Activated CD4-positive, alpha-beta T cell treated with anti-CD3 and anti-CD28 coated beads, Interleukin-2, amount 10 ng/mL, durations not matched to agents 7 days and 5 days (primary cell): ENCODE measurements around the gene KANTR. TPM values are rescaled to one million over a fixed set of nuclear protein-coding genes. Genes with fewer than 3 reads are reported as not detected.

Experiments
- CTCF ChIA-PET: fragments of 350-600 bp; sonication (Branson Sonifier 250); formaldehyde crosslinking; loops from one replicate; lab custom pipeline; 2021; ENCODE audit warnings: antibody characterized with exemption; lab: Charles Lee
- POLR2A ChIA-PET: fragments of 350-600 bp; sonication (Branson Sonifier 250); formaldehyde crosslinking; loops from one replicate; lab custom pipeline; 2021; ENCODE audit warnings: antibody characterized with exemption; lab: Charles Lee
- DNase-seq: peaks from one replicate; pipeline ENCODE4 v3.0.0-alpha.2; 2020
- H3K27ac Mint-ChIP-seq: one replicate; pipeline ENCODE4 v1.8.0; 2021; ENCODE audit warnings: mild to moderate bottlenecking, moderate library complexity, mixed read lengths
- H3K27me3 Mint-ChIP-seq: one replicate; pipeline ENCODE4 v1.8.0; 2021; ENCODE audit warnings: mixed read lengths
- H3K36me3 Mint-ChIP-seq: one replicate; pipeline ENCODE4 v1.8.0; 2021; ENCODE audit warnings: low read depth, mixed read lengths
- H3K4me1 Mint-ChIP-seq: one replicate; pipeline ENCODE4 v1.8.0; 2021; ENCODE audit warnings: mixed read lengths
- H3K4me3 Mint-ChIP-seq: one replicate; pipeline ENCODE4 v1.8.0; 2021; ENCODE audit warnings: mild to moderate bottlenecking, moderate library complexity, mixed read lengths
- H3K9me3 Mint-ChIP-seq: one replicate; pipeline ENCODE4 v1.8.0; 2021; ENCODE audit warnings: mixed read lengths
- total RNA-seq, 2 experiments: library from RNA; stranded (reverse); gene quantifications; one replicate each; pipeline ENCODE4 v1.2.3, GENCODE V29; 2021

Gene KANTR
- total RNA-seq, 2 experiments from 2014 or later, result 9.7 to 10.5 TPM

- DNase-seq, result no peak
- H3K27ac Mint-ChIP-seq, result no peak overlapping the region
- peaks cover 15% of the 10 kb centered on the region for H3K4me1 Mint-ChIP-seq
- H3K36me3 Mint-ChIP-seq, result peaks cover 6% of the 10 kb centered on the region
- H3K9me3 Mint-ChIP-seq, result no peaks in the 10 kb centered on the region
- H3K27me3 Mint-ChIP-seq, result no peaks in the 10 kb centered on the region
- H3K4me3 Mint-ChIP-seq, result no peak overlapping the region
- CTCF ChIA-PET, result no interaction called here
- POLR2A ChIA-PET, result no interaction called here
These were observed 22.2 kb downstream of the KANTR start for GRCh38 chrX:53116101-53116500.

GRCh38 chrX:53122013-53122412 lies 28.1 kb downstream of the KANTR start:
- H3K27me3 Mint-ChIP-seq, result no peaks in the 10 kb centered on the region
- no peak overlapping the region for H3K4me3 Mint-ChIP-seq
- H3K4me1 Mint-ChIP-seq, result peaks cover 6% of the 10 kb centered on the region
- ChIA-PET POLR2A (no interaction called here), CTCF (no interaction called here)
- DNase-seq, result no peak
- H3K9me3 Mint-ChIP-seq, result peaks cover 2% of the 10 kb centered on the region
- peaks cover 16% of the 10 kb centered on the region for H3K36me3 Mint-ChIP-seq
- no peak overlapping the region for H3K27ac Mint-ChIP-seq

- H3K4me1 Mint-ChIP-seq, result peaks cover 6% of the 10 kb centered on the region
- ChIA-PET CTCF (no interaction called here), POLR2A (no interaction called here)
- no peak overlapping the region for H3K27ac Mint-ChIP-seq
- no peak for DNase-seq
- H3K27me3 Mint-ChIP-seq, result no peaks in the 10 kb centered on the region
- H3K36me3 Mint-ChIP-seq, result peaks cover 11% of the 10 kb centered on the region
- no peak overlapping the region for H3K4me3 Mint-ChIP-seq
- H3K9me3 Mint-ChIP-seq, result peaks cover 2% of the 10 kb centered on the region
These were observed 31.6 kb downstream of the KANTR start for GRCh38 chrX:53125506-53125905.

- Mint-ChIP-seq H3K4me1 (peaks cover 6% of the 10 kb centered on the region), H3K4me3 (no peak overlapping the region), H3K27me3 (no peaks in the 10 kb centered on the region), H3K9me3 (peaks cover 2% of the 10 kb centered on the region), H3K27ac (no peak overlapping the region), H3K36me3 (peaks cover 11% of the 10 kb centered on the region)
- no peak for DNase-seq
- CTCF ChIA-PET, result no interaction called here
- POLR2A ChIA-PET, result no interaction called here
These were observed 32.4 kb downstream of the KANTR start for GRCh38 chrX:53126377-53126776.

- CTCF ChIA-PET, result no interaction called here
- no peak overlapping the region for H3K27ac Mint-ChIP-seq
- no peak overlapping the region for H3K4me3 Mint-ChIP-seq
- peaks cover 6% of the 10 kb centered on the region for H3K4me1 Mint-ChIP-seq
- H3K9me3 Mint-ChIP-seq, result peaks cover 2% of the 10 kb centered on the region
- no peaks in the 10 kb centered on the region for H3K27me3 Mint-ChIP-seq
- POLR2A ChIA-PET, result no interaction called here
- peaks cover 11% of the 10 kb centered on the region for H3K36me3 Mint-ChIP-seq
- DNase-seq, result no peak
These were observed 34.3 kb downstream of the KANTR start for GRCh38 chrX:53128097-53128749.

- Mint-ChIP-seq H3K4me1 (no peaks in the 10 kb centered on the region), H3K27ac (no peak overlapping the region), H3K27me3 (no peaks in the 10 kb centered on the region), H3K36me3 (no peaks in the 10 kb centered on the region), H3K9me3 (no peaks in the 10 kb centered on the region), H3K4me3 (no peak overlapping the region)
- ChIA-PET CTCF (no interaction called here), POLR2A (no interaction called here)
- DNase-seq, result no peak
These were observed 39.5 kb downstream of the KANTR start for GRCh38 chrX:53133400-53133799.

- Mint-ChIP-seq H3K27ac (no peak overlapping the region), H3K27me3 (no peaks in the 10 kb centered on the region), H3K4me1 (peaks cover 2% of the 10 kb centered on the region), H3K4me3 (no peak overlapping the region), H3K36me3 (no peaks in the 10 kb centered on the region), H3K9me3 (no peaks in the 10 kb centered on the region)
- ChIA-PET POLR2A (no interaction called here), CTCF (interaction anchor here (1.1 kb wide), 1 partner anchor 24 kb away, joined by 3 read pairs; no protein-coding TSS in a partner anchor)
- no peak for DNase-seq
These were observed 41.6 kb downstream of the KANTR start for GRCh38 chrX:53135581-53135980.

- H3K4me3 Mint-ChIP-seq, result no peak overlapping the region
These were observed 59.6 kb downstream of the KANTR start for GRCh38 chrX:53153581-53153980.

GRCh38 chrX:53155512-53156206 lies 61.7 kb downstream of the KANTR start:
- ChIA-PET POLR2A (no interaction called here), CTCF (no interaction called here)
- Mint-ChIP-seq H3K27me3 (no peaks in the 10 kb centered on the region), H3K4me1 (no peaks in the 10 kb centered on the region), H3K4me3 (no peak overlapping the region), H3K27ac (peak overlapping the region; percentile 46), H3K9me3 (no peaks in the 10 kb centered on the region), H3K36me3 (peaks cover 5% of the 10 kb centered on the region)
- no peak for DNase-seq

More at GRCh38 chrX:53153581-53153980, 59.6 kb downstream of the KANTR start:
- ChIA-PET POLR2A (no interaction called here), CTCF (interaction anchor here (1.3 kb wide), 1 partner anchor 9 kb away, joined by 4 read pairs; no protein-coding TSS in a partner anchor)
- Mint-ChIP-seq H3K36me3 (peaks cover 5% of the 10 kb centered on the region), H3K4me1 (no peaks in the 10 kb centered on the region), H3K27me3 (no peaks in the 10 kb centered on the region), H3K9me3 (no peaks in the 10 kb centered on the region), H3K27ac (no peak overlapping the region)
- DNase-seq, result no peak

- ChIA-PET CTCF (no interaction called here), POLR2A (no interaction called here)
- H3K9me3 Mint-ChIP-seq, result no peaks in the 10 kb centered on the region
These were observed 62.3 kb downstream of the KANTR start for GRCh38 chrX:53156207-53156596.

GRCh38 chrX:53159184-53159583 lies 65.2 kb downstream of the KANTR start:
- no peaks in the 10 kb centered on the region for H3K9me3 Mint-ChIP-seq
- no peak overlapping the region for H3K4me3 Mint-ChIP-seq
- DNase-seq, result no peak
- ChIA-PET CTCF (interaction anchor here (1.2 kb wide), 1 partner anchor 17 kb away, joined by 3 read pairs; no protein-coding TSS in a partner anchor), POLR2A (no interaction called here)
- no peak overlapping the region for H3K27ac Mint-ChIP-seq
- no peaks in the 10 kb centered on the region for H3K27me3 Mint-ChIP-seq
- H3K36me3 Mint-ChIP-seq, result no peaks in the 10 kb centered on the region
- H3K4me1 Mint-ChIP-seq, result peaks cover 3% of the 10 kb centered on the region

More at GRCh38 chrX:53156207-53156596, 62.3 kb downstream of the KANTR start:
- Mint-ChIP-seq H3K27ac (peak overlapping the region; percentile 46), H3K4me1 (no peaks in the 10 kb centered on the region), H3K27me3 (no peaks in the 10 kb centered on the region), H3K4me3 (no peak overlapping the region), H3K36me3 (peaks cover 3% of the 10 kb centered on the region)
- no peak for DNase-seq

GRCh38 chrX:53160297-53160983 lies 66.5 kb downstream of the KANTR start:
- H3K36me3 Mint-ChIP-seq, result no peaks in the 10 kb centered on the region
- H3K27ac Mint-ChIP-seq, result no peak overlapping the region
- peaks cover 3% of the 10 kb centered on the region for H3K4me1 Mint-ChIP-seq
- no peak for DNase-seq
- POLR2A ChIA-PET, result no interaction called here
- no peaks in the 10 kb centered on the region for H3K27me3 Mint-ChIP-seq
- CTCF ChIA-PET, result interaction anchor here (1.2 kb wide), 1 partner anchor 19 kb away, joined by 3 read pairs; no protein-coding TSS in a partner anchor
- no peak overlapping the region for H3K4me3 Mint-ChIP-seq
- H3K9me3 Mint-ChIP-seq, result no peaks in the 10 kb centered on the region

- H3K4me3 Mint-ChIP-seq, result no peak overlapping the region
- CTCF ChIA-PET, result no interaction called here
- DNase-seq, result no peak
- no peaks in the 10 kb centered on the region for H3K9me3 Mint-ChIP-seq
- H3K27ac Mint-ChIP-seq, result no peak overlapping the region
- H3K36me3 Mint-ChIP-seq, result no peaks in the 10 kb centered on the region
- peaks cover 3% of the 10 kb centered on the region for H3K4me1 Mint-ChIP-seq
- POLR2A ChIA-PET, result no interaction called here
- H3K27me3 Mint-ChIP-seq, result no peaks in the 10 kb centered on the region
These were observed 69.5 kb downstream of the KANTR start for GRCh38 chrX:53163436-53163835.
